Suppressor macrophage (primary cell): ENCODE measurements around the gene FAM78A.
"Not testable (repeated sequence)": the region's sequence is repeated elsewhere in the genome, so short reads cannot be mapped to it uniquely, and the experiment has no call there.

Source experiments
- DNase-seq, 4 experiments: peaks; one replicate each; pipeline ENCODE4 v3.0.0-alpha.2; 2020 to 2022

The FAM78A gene

GRCh38 chr9:131236761-131237160 lies 39.5 kb downstream of the FAM78A start:
- DNase-seq, result no peak

GRCh38 chr9:131236161-131236560 lies 40.1 kb downstream of the FAM78A start:
- DNase-seq, result no peak

GRCh38 chr9:131235480-131235851 lies 40.8 kb downstream of the FAM78A start:
- DNase-seq, result no peak

- DNase-seq, result no peak
Measured at GRCh38 chr9:131234799-131235479, 41.4 kb downstream of the FAM78A start.

GRCh38 chr9:131233995-131234394 lies 42.3 kb downstream of the FAM78A start:
- DNase-seq, result no peak

- no peak for DNase-seq
Measured at GRCh38 chr9:131233556-131233955, 42.8 kb downstream of the FAM78A start.

GRCh38 chr9:131228988-131229387 lies 47.3 kb downstream of the FAM78A start:
- DNase-seq, result no peak

GRCh38 chr9:131227959-131228460 lies 48.3 kb downstream of the FAM78A start:
- peak in 3 of 4 experiments; percentile 42 to 60 (median 59) for DNase-seq

GRCh38 chr9:131227112-131227958 lies 49.0 kb downstream of the FAM78A start:
- peak; percentile 36 to 58 (median 51) for DNase-seq

- no peak for DNase-seq
Measured at GRCh38 chr9:131226226-131226625, 50.1 kb downstream of the FAM78A start.

GRCh38 chr9:131222460-131222859 lies 53.9 kb downstream of the FAM78A start:
- DNase-seq, result no peak

- no peak for DNase-seq
Measured at GRCh38 chr9:131220485-131220884, 55.8 kb downstream of the FAM78A start.

GRCh38 chr9:131218370-131218769 lies 57.9 kb downstream of the FAM78A start:
- DNase-seq, result no peak

- no peak for DNase-seq
Measured at GRCh38 chr9:131217331-131218031, 58.8 kb downstream of the FAM78A start.

GRCh38 chr9:131216806-131217205 lies 59.5 kb downstream of the FAM78A start:
- no peak for DNase-seq

- DNase-seq, result no peak
Measured at GRCh38 chr9:131214876-131215275, 61.4 kb downstream of the FAM78A start.

GRCh38 chr9:131214286-131214856 lies 61.9 kb downstream of the FAM78A start:
- DNase-seq, result peak in 1 of 4 experiments; percentile 40

- DNase-seq, result not testable (repeated sequence)
Measured at GRCh38 chr9:131211920-131212319, 64.4 kb downstream of the FAM78A start.
